HG02623 (cell line): ENCODE results near the gene MALRD1.

Experiments used
- ATAC-seq: cut with Tn5 transposase; IDR thresholded peaks from one replicate; pipeline ENCODE4 v1.9.1; 2021; ENCODE audit warnings: moderate library complexity; ENCODE audit not compliant: unreplicated experiment

MALRD1 gene

DNA sequence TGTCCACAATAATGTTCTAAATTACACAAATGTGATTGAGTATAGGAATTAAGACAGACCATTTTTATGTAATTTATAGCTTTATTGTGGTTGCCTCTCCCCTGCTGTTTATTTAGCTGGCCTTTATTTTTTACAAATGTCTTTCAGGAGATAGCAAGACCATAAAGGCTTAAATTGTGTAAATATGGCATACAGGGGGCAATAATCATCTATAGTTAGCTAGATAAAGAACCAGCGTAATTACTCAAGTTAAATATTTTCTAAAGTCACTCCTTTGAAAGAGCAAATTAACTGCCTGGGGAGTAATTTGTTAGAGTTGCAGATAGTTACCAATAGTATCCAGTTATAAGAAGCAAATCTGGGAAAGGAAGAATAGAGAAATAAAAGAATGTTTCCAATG, at the start of gene MALRD1:
TSS of gene MALRD1 (plus strand) at position 313 of the 400 bp plus-strand sequence. CDS start 138 bp downstream, outside the sequence.
- no peak for ATAC-seq

DNA sequence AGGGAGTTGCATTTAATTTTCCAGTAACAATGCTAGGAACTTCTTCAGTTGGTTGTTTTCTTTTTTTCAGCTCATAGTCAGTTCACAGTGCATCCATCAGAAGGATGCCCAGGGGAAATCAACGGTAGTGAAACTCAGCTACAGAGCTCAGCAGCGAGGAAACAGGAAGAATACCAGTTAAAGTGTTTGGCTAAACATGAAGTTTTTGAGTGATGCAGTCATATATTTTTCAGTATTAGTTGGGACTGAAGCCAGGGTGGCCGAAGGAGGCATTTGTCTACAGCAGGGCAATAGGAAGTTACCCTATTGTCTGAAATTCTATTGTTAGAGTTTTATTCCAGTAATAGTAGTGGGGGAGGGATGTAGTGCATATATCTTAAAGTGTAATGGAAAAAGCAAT, 45.3 kb upstream of the MALRD1 start:
- ATAC-seq = no peak

DNA sequence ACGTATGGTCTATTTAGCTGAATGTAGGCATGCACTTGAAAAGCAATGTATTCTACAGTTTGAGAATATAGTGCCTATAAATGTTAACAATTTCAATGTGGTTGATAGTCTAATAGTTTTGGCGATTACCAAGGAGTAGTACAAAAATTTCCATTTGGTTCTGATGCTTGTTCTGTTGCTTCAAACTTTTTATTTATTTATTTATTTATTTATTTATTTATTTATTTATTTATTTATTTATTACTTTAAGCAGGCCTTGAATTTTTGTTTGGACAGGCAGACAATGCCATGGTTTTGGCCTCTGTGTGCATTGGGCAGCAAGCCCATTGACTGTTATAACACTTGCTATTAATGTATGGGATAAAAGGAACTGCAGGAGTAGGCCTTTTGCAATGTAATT, 36.5 kb upstream of the MALRD1 start:
- no peak for ATAC-seq

DNA sequence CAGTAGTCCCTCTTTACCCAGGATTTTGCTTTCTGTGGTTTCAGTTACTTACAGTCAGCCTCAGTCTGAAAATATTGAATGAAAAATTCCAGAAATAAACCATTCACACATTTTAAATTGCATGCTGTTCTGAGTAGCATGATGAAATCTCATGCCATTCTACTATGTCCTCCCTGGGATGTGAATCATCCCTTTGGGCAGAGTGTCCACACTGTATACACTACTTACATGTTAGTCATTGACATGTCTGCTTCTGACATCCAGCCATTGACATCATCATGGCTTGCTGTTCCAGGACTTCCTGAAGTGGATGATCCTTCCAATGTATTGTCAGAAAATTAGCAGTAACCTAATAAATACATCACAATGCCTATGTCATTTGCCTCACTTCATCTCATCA, 34.6 kb upstream of the MALRD1 start:
- ATAC-seq = no peak

DNA sequence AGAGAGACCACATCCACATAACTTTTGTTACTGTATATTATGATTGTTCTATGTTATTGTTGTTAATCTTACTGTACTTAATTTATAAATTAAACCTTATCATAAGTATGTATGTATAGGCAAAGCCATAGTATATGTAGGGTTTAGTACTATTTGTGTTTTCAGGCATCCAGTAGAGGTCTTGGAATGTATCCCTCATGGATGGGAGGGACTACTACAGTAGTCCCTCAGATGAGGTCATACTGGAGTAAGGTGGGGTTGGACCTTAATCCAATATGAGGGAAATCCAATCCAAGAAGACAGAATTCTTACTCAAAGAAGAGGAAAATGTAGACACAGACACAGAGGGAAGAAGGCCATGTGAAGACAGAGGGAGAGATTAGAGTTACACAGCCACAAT, 34.1 kb upstream of the MALRD1 start:
- no peak for ATAC-seq

DNA sequence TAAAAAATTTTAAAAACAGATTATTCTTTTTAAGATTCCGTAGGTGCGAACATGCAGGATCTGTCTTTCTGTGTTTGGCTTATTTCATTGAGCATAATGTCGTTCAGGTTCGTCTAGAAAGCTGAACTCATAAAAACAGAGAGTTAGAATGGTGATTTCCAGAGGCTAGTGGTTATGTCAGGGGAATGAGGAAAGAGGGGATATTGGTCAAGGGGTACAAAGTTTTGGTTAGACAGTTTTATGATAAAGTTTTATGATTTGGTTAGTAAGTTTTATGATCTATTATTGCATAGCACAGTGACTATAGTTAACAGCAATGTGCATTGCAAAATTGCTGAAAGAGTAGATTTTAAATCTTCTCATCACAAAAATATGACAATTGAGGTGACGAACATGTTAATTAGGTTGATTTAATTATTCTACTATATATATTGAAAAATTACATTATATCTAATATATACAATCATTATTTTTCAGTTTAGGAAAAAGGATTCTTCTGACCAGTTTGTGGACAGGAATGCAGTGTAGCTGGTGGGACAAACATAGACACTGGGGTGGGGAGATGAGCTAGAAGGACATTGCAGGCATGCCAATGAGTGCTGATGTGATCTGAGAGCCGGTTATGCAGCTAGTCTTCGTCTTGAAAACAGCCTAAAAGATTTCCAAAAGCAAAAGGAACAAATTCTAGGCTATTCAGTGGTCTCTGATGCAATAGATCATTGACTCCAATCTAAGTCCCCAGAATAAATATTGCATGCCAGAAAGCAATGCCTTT, 31.3 kb upstream of the MALRD1 start:
- no peak for ATAC-seq

DNA sequence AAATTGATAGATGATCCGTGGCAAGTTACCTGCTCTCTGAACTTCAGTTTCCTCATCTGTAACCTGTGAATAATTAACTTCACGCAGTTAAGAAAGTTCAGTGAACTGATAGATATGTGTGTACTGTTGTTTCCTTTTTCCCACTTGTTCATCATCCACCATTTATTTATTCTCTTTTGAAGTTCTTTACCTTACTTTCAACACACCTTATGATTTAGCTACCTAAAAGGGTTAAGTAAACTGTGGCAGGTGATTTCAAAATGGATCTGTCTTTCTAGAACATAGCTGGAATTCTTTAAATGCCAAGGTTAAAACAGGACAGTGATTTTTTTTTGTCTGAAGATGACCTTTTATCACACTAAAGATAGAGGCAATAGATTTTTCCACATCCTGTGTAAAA, 27.4 kb upstream of the MALRD1 start:
- ATAC-seq = no peak

DNA sequence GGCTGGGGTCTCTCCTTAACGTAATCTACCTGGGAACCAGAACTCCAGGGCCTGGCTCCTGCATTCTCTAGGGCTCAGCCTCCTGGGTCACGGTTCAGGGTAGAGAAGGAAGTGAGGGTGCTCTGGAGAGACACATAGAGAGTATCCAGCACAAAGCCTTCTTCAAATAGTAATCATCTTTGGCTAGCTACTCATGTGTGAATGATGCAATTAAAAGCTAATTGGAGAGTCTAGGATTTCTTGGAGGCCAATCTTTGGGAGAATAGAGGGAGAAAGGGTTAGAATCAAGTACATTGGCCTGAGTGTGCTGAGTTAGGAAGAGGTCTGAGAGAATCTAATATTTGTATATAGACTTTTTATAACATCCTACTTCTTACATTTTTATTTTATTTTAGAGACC, 24.0 kb upstream of the MALRD1 start:
- ATAC-seq = no peak

DNA sequence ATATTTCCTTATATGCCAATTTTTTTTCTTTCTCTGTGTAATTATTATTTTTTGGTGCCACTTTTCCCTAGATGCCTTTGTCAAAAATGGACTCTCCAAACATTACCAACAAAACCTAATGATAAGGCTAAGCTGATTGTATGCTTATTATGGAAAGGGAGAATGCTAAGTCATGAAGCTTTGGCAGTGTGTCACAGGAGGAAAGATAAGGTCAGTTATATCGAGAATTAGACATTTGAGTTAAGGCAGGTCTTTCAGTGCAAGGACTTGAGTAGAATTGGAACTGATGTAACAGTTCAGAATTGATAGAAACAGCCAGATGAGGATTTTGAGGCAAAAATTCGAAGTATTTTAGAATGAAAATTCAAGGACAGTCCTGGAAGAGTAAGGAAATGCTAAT, 16.8 kb upstream of the MALRD1 start:
- ATAC-seq = no peak

DNA sequence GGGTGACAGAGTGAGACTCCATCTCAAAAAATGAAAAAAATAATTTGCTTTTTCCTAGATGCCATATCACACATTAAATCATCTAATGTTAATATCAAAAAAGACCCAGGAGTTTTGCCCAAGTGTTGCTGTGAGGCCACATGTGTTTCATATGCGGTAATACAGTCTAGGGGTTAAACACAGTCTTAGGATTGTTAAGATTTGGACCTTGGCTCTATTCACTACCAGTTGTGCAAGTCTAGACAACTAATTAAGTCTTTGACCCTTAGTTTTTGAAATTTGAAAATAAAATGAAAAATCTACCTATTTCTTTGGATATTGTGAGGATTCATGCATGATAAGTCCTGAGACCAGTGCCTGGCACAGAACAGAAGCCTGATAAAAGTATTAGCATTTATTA, 14.9 kb upstream of the MALRD1 start:
- ATAC-seq = no peak

DNA sequence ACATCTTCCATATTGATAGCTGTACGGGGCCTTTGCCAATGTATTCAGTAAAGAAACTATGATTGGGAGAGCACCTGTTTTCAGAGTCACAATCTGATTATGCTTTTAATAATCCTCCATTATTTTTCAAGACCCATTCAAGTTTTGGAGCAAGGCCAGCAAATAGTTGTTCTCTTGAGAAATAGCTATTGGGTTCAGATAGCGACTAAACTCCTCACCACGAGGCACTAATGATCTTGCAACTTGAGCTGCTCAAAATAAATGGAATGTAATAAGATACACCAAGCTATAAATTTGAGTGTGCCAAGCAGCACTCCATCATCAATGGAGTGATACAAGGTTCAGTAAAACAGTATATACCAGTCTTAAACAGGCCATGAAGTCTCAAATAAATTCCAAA, 7.4 kb upstream of the MALRD1 start:
- ATAC-seq = no peak

DNA sequence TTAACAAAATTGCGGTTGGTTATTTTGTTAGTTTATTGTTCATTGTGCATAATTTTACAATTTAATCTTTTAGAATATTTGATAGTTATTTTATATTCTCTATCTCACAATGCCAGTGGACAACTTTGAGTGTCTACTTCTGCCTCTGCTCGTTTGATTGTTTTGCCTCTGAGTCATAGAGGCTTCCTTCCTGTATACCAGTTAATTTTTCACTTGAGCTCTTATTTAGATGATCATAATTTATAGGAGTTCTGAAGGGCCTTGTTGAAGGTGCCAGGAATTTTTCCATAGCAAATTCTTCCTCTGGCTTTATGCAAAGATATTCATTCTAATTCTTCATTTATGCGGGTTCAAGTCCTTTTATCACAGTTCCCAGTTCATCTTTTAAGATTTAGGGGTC, 5.2 kb upstream of the MALRD1 start:
- no peak for ATAC-seq

DNA sequence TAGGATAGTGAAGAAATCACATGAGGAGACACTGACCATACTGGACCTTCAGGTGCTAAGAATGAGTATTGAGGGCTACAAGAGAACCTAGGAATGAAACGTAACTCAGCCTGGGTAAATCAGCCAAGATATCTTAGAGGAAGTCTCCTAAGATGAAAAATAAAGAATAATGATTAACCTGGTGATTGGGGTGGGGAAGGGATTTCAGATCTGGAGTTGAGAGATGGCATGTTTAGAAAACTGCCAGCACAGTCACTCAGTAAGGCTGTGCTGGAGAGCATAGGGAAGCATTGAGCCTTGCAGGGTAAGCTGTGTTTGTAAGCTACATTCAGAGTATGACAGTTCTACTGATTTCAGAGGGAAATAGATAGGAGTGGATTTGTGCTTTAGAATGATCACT, 1.9 kb upstream of the MALRD1 start:
- no peak for ATAC-seq

DNA sequence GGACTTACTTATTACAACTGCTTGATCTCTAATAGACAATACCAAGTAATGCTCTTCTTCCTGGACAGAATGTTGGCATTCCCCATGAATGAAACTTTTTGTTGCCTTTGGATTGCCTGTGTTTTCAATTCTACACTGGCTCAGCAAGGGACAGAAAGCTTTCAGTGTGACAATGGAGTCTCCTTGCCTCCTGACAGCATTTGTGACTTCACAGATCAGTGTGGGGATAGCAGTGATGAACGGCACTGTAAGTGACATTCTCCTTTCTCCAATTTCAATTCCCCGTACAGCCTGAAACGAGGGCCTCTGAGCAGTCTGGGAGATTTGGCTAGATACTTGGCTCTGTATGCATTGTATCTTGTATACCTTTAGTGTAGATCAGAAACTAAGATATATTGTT, 290 bp downstream of the MALRD1 start:
- no peak for ATAC-seq

DNA sequence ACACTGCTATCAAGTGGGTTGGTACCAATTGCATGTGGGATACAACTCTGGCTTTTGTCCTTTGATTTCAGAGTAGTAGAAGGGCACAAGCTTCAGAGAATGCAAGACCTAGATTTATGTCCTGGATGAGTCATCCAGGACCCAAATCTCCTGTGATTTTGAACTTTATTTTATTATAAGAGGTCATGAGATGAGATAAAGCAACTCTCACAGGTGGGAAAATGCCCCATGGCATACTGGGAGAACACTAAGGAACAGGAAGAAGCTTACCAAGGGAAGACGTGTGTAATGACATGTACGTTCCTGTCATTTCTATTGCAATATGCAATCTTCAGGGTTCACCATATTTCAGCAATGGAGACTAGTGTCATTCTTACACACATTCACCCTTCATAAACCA, 966 bp downstream of the MALRD1 start:
- no peak for ATAC-seq

DNA sequence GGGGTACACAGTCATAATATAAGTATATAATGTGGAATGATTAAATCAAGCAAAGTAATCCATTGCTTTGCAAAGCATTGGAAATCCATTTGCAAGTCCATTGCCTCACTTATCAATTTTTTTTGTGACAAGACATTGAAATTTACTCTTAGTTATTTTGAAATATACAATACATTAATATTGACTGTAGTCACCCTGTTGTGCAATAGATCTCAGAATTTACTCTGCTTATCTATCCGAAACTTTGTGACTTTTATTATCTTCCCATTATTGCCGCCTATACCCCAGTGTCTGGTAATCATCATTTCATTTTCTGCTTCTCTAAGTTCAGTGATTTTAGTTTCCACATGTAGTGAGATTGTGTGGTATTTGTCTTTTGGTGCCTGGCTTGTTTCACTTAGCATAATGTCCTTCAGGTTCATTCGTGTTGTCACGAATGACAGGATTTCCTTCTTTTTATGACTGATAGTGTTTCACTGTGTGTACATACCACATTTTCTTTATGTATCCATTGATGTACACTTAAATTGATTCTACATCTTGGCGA, 5.8 kb downstream of the MALRD1 start:
- ATAC-seq = no peak

DNA sequence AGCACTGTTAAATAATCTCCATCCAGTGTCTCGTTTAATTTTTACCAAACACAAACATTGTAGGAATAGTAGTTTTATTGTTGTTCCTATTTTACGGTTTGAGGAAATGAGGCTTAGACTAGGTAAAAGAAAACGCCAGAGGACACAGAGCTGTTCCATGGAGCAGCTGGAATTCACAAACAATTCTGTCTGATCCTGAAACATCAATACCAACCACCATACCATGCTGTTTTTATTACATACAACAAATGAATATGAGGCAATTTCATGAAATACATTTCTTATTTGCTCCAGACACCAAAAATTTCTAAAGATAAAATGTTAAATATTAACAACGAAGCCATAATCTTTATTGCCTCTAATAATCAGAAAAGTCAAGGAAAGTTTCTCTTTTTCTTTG, 9.4 kb downstream of the MALRD1 start:
- no peak for ATAC-seq

DNA sequence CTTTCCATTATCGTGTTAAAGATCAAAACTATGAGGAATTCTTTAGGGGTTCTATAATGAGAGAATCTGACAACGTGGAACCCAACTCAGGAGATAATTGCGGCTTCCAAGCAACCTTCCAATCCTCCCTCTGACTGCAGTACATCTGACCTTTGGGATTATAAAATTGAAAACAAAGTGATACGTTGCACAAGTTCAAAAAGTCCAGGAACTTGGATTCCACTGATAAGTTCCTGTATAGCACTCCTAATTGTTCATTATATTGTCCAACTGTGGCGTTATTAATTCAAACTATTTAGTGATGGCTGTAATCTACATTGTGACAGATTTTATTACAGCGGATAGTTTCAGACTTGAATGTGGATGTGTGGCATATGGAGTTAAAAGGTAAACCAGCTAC, 15.4 kb downstream of the MALRD1 start:
- no peak for ATAC-seq

DNA sequence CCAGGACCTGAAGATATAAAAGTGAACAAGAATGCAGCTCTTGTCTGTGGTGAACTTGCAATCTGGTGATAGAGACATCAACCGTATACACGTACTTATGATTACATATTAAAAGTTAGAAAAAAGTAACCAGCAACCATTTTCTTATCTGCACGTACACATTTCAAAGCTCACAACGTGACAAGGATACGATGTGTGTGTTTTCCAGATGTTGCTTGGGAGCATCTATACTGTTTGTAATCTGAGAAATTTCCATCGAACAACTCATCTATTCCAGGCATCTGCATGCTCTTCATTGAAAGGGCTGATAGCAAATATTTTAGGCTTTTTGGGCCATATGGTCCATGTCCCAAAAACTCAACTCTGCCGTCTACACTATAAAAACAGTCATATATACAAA, 23.3 kb downstream of the MALRD1 start:
- no peak for ATAC-seq

DNA sequence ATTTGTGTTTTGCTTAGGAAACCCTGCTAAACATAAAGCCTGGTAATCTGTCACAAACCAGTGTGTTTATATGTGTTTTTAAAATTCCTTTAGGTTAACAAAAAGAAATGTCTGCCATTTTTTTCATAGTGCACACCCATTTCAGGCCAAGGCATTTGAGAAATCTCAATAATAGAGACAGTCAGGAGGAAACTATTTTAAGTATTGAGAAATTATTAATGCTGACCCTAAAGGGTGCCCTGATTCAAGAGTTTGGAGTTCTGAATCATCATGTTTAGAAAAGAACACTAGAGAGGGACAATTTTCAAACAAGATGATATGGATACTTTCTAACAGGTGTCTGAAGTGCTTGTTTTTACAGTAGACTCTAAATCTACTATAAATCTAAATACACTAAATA, 28.7 kb downstream of the MALRD1 start:
- ATAC-seq = no peak

DNA sequence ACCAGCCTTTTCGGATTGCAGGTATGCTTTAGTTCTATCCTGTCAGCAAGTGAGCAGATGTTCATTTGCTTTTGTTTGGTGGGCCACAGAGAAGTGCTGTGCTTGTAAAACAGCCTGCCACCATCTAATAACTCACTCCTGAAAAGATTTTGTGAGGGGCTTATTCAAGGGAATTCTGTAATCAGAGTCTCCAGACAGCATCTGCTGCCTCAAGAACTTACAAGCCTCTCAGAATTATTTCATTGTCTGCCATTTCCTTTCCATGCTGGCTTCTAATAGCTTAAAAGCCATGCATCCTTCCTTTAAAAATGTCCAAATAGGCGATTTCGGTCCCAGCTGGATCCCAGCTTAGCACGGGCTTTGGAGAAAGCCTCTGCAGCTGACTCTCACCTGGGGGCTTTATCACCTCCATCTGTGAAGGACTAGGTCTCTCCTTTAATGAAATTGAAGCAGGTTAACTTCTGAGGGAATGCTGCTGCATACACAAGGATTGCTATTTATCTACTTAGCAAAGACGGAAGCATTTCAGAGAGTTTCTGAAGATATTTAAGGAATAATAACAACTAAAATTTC, 48.0 kb downstream of the MALRD1 start:
- no peak for ATAC-seq

DNA sequence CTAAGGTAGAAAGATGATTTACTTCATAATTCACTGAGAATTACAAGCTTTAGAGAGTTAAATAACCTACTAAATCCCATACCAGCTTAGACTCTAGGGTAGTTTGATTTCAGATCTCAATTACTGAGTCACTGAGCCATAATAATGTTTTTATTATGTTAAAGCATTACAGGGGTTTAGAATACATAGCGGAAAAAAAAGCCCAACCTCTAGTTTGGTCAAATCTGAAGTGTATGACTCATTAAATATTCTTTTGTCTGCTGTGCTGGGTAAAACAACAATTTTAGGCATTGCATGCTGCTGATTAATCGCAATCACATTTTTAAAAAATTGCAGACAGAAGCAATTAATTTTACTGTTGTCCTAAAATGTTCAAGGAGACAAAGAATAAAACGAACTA, 48.5 kb downstream of the MALRD1 start:
- ATAC-seq = no peak

DNA sequence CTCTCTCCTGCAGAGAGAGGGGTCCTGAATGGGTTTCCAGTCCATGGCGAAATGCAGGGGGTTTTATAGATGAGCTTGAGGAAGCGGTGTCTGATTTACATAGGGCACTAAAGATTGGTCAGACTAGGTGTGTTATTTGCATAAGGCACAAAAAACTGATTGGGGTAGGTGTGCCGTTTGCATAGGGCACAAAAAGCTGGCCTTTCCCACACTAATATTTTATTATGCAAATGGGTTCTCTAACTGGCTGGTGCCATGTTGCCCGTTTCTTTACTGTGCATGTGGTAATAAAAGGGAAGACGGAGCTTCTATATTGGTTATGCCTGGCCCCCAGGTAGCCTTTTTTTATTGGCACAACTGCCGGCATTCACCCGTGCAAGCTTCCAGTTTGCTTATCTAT, 50.2 kb downstream of the MALRD1 start:
- ATAC-seq = no peak
